Lower lobe of right lung (tissue), 2 donors: ENCODE data around the gene SLC1A3. TPM values are rescaled to one million over a fixed set of nuclear protein-coding genes. Genes with fewer than 3 reads are reported as not detected.

ENCODE experiments used
- ATAC-seq, 2 donors: fragments of 200-7000 bp; cut with Tn5 transposase; one replicate each; pipeline ENCODE4 v1.9.1; 2020 to 2022; ENCODE audit warnings: mild to moderate bottlenecking in 2 of 2, moderate library complexity in 2 of 2
- DNase-seq: peaks from one replicate; pipeline ENCODE4 v3.0.0-alpha.2; 2020
- H3K27ac ChIP-seq: fragments of 200-600 bp; one replicate; pipeline ENCODE4 v1.8.0; 2022
- H3K27me3 ChIP-seq: fragments of 200-600 bp; one replicate; pipeline ENCODE4 v1.8.0; 2022; ENCODE audit warnings: low read depth
- H3K36me3 ChIP-seq: fragments of 200-600 bp; one replicate; pipeline ENCODE4 v1.8.0; 2022; ENCODE audit warnings: mild to moderate bottlenecking
- H3K4me1 ChIP-seq: fragments of 200-600 bp; one replicate; pipeline ENCODE4 v1.8.0; 2022
- H3K4me3 ChIP-seq: fragments of 200-600 bp; one replicate; pipeline ENCODE4 v1.8.0; 2022; ENCODE audit warnings: mild to moderate bottlenecking
- H3K9me3 ChIP-seq: fragments of 200-600 bp; one replicate; pipeline ENCODE4 v1.8.0; 2022
- CTCF ChIP-seq: fragments of 200-600 bp; IDR thresholded peaks from one replicate; pipeline ENCODE4 v1.8.0; 2022; ENCODE audit warnings: antibody characterized with exemption, mild to moderate bottlenecking
- intact Hi-C: fragments of 100-400 bp; cut with DNase I; formaldehyde crosslinking; loops from one replicate; pipeline ENCODE4 v1.11.0; 2022
- total RNA-seq: library from RNA; stranded (reverse); fragmentation: NEBNext Ultra II Directional; extraction: Animal tissue kit (Norgen Biotek cat#: 25700); gene quantifications from one replicate; pipeline ENCODE4 v1.2.1, GENCODE V29; 2021
- donor health status: DM: no; HTN: yes; CAD: no; lungs with severe emphysema.

SLC1A3 gene
- total RNA-seq, 1 donor from 2014 or later, result 52.1 TPM

- TF ChIP-seq CTCF, result no peak
- intact Hi-C loops, result no loop called here
- H3K27ac ChIP-seq, result no peak overlapping the region
- no peaks in the 10 kb centered on the region for H3K4me1 ChIP-seq
- H3K4me3 ChIP-seq, result no peak overlapping the region
- H3K27me3 ChIP-seq, result no peaks in the 10 kb centered on the region
- no peaks in the 10 kb centered on the region for H3K36me3 ChIP-seq
- no peaks in the 10 kb centered on the region for H3K9me3 ChIP-seq
- ATAC-seq (peak; percentile 24 to 40), DNase-seq (no peak)
Observed at GRCh38 chr5:36712706-36713105, 106.3 kb downstream of the SLC1A3 start.

GRCh38 chr5:36713541-36713940 lies 107.1 kb downstream of the SLC1A3 start:
- ATAC-seq (no peak), DNase-seq (no peak)
- H3K4me3 ChIP-seq, result no peak overlapping the region
- no peaks in the 10 kb centered on the region for H3K4me1 ChIP-seq
- H3K27ac ChIP-seq, result no peak overlapping the region
- TF ChIP-seq CTCF, result no peak
- no peaks in the 10 kb centered on the region for H3K36me3 ChIP-seq
- intact Hi-C loops, result no loop called here
- no peaks in the 10 kb centered on the region for H3K9me3 ChIP-seq
- no peaks in the 10 kb centered on the region for H3K27me3 ChIP-seq

- Histone ChIP-seq H3K4me3 (no peak overlapping the region), H3K9me3 (no peaks in the 10 kb centered on the region), H3K27ac (no peak overlapping the region), H3K27me3 (no peaks in the 10 kb centered on the region), H3K4me1 (no peaks in the 10 kb centered on the region), H3K36me3 (no peaks in the 10 kb centered on the region)
- intact Hi-C loops, result no loop called here
- no peak for TF ChIP-seq CTCF
- ATAC-seq, result no peak
- DNase-seq, result no peak
Observed at GRCh38 chr5:36717131-36717695, 110.8 kb downstream of the SLC1A3 start.

- Histone ChIP-seq H3K27ac (no peak overlapping the region), H3K4me3 (no peak overlapping the region), H3K4me1 (no peaks in the 10 kb centered on the region), H3K27me3 (no peaks in the 10 kb centered on the region), H3K36me3 (no peaks in the 10 kb centered on the region), H3K9me3 (no peaks in the 10 kb centered on the region)
- no peak for ATAC-seq
- intact Hi-C loops, result no loop called here
- no peak for DNase-seq
- TF ChIP-seq CTCF, result no peak
Observed at GRCh38 chr5:36719282-36719681, 112.9 kb downstream of the SLC1A3 start.

- Histone ChIP-seq H3K36me3 (no peaks in the 10 kb centered on the region), H3K27me3 (no peaks in the 10 kb centered on the region), H3K4me3 (no peak overlapping the region), H3K4me1 (no peaks in the 10 kb centered on the region), H3K9me3 (no peaks in the 10 kb centered on the region), H3K27ac (no peak overlapping the region)
- intact Hi-C loops, result no loop called here
- TF ChIP-seq CTCF, result no peak
- DNase-seq (no peak), ATAC-seq (no peak)
Observed at GRCh38 chr5:36720688-36721087, 114.3 kb downstream of the SLC1A3 start.
